GM21717 (cell line): Measurements from ENCODE around the gene SLAMF9.
A peak's percentile ranks its signal among the peaks of the same experiment; 100 is the strongest.

ENCODE experiments used
- ATAC-seq: cut with Tn5 transposase; IDR thresholded peaks from one replicate; pipeline ENCODE4 v1.9.1; 2021; ENCODE audit warnings: mild to moderate bottlenecking, moderate library complexity; ENCODE audit not compliant: unreplicated experiment

SLAMF9 gene

DNA sequence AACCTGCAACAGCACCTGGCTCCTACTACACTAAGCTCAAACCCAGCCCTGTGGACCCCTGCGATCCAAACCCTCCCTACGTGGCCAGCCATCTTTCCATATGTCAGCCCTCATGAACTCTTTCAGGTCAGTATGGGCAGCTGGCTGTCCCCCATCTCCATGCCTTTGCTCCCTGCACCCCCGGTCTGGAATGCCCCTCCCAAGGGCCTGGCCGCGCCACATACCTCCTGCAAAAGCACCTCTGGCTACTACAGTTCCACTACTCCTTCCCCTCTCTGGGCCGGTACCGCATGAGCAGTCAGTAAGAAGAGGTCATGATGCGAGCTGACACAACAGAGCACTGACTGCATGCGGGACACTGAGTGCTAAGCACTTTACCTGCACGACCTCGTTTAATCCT is 18.7 kb downstream of the SLAMF9 start:
- no peak for ATAC-seq

- ATAC-seq, result no peak
Observed at GRCh38 chr1:159934136-159935039, 19.6 kb downstream of the SLAMF9 start.

GRCh38 chr1:159933347-159933746 is 20.7 kb downstream of the SLAMF9 start:
- ATAC-seq, result no peak

GRCh38 chr1:159932296-159933285 is 21.4 kb downstream of the SLAMF9 start:
- ATAC-seq, result no peak

GRCh38 chr1:159931795-159932173 is 22.3 kb downstream of the SLAMF9 start:
- ATAC-seq, result no peak

- ATAC-seq, result no peak
Observed at GRCh38 chr1:159931101-159931794, 22.8 kb downstream of the SLAMF9 start.

GRCh38 chr1:159930634-159931033 is 23.4 kb downstream of the SLAMF9 start:
- ATAC-seq, result no peak

- ATAC-seq, result no peak
Observed at GRCh38 chr1:159930216-159930615, 23.8 kb downstream of the SLAMF9 start.

GRCh38 chr1:159929155-159930051 is 24.6 kb downstream of the SLAMF9 start:
- ATAC-seq, result no peak

DNA sequence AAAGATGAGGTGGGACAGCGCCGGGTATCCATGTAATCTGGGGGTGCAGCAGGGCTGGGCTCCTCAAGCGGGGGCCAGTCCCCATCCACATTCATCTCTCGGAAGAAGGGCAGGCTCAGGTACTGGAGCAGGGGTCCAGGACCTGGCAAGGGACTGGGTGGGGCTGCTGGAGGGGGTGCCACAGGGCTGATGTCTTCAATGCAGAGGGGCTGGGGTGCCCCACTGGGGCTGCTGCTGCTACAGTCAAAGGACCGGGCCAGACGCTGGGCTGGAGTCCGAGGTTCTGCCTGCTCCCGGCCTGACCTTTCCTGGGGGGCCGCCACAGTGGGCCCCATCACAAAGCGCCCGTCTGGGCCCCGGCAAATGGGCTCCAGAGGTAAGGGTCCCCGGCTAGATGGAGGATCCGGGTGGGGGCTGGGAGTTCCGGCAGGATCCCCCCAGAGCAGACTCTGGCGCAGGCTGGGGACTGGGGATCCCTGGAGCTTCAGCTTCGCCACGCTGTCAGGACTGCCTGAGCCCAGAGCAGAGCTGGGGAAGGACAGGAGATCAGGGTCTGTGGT is 25.5 kb downstream of the SLAMF9 start:
- ATAC-seq, result no peak

- ATAC-seq, result no peak
Observed at GRCh38 chr1:159927849-159928431, 26.1 kb downstream of the SLAMF9 start.

DNA sequence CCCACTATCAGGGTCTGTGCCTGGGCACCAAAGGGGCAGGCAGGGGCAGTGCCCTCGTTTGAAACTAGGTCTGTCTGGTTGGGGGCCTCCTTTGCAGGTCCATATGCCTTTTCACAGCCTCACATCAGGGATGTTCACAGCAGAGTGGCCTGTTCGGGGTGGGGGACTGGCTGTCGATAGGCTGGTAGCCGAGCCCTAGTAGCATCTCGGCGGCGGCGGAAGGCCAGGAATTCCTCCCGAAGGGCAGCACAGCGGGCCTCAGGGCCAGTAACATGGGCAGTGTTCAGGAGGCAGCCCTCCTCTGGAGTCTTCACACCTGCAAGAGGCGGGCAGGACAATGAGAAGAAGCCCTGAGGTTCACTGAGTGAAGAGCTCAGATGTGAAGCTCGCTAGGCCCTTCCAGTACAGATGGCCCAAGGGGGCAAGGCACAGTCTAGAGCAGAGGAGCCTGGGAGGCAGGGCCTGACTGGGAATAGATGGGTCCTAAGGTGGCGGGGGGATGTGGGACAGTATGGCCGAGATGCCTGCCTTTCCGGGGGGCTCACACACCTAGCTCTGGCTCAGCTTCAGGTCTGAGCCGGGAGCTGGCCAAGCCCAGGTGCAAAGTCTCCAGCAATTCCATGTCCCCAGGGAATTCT is 26.7 kb downstream of the SLAMF9 start:
- no peak for ATAC-seq

GRCh38 chr1:159925719-159926078 is 28.3 kb downstream of the SLAMF9 start:
- ATAC-seq, result peak; percentile 0

- peak; percentile 52 for ATAC-seq
Observed at GRCh38 chr1:159924791-159925718, 29.0 kb downstream of the SLAMF9 start, which contains the start of gene TAGLN2. Gene TAGLN2 (minus strand): TSS chr1:159925507. CDS start chr1:159920509, 4,998 bp downstream.

DNA sequence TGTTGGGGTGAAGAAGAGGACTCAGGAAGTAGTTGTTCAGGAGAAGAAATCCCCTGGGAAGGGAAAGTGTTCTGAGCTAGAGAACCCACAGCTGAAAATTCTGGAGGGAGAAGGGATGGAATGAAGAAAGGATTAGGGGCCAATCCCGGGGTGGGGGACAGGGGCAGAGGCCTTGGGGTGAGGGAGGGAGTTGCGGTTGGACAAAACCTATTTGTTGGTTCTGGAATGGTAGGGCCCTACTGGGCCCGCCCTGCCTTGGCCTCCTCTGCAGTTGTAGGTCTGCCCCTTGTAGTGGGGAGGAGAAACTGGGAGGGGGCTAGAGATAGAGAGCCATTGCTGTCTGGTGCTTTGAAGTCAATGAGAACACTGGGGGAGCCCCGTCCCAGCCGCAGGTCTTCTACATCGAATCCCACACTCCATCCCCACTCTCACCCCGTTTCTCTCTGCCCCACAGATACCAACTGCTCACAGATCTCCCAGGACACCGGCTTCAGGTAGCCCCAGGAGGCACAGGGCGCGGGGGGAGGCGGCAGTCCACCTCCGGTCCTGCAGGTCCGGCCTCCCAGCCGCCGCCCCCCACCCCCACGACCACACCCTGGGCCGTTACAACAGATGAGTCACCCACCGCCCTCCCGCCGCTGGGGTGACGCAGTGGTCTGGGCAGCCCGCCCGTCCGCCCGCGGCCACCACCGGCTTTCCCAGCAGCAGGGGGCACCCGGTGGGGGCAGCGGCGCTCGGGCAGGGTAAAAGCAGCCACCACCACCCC is 29.8 kb downstream of the SLAMF9 start:
- ATAC-seq, result no peak

- ATAC-seq, result peak; percentile 28
Observed at GRCh38 chr1:159923203-159924024, 30.6 kb downstream of the SLAMF9 start.
